SK-N-SH treated with all-trans-retinoic acid at 6 μM for 48 hours (cell line): Measurements from ENCODE around the gene FIBP.

Source experiments
- ATAC-seq: fragments of 200-7000 bp; cut with Tn5 transposase; 3 replicates; pipeline ENCODE4 v1.9.1; 2020; ENCODE audit warnings: mild to moderate bottlenecking, moderate library complexity
- ARNTL ChIP-seq: fragments of 450-650 bp; formaldehyde crosslinking; IDR thresholded peaks from 2 replicates; pipeline ENCODE4 v1.5.0; 2020; ENCODE audit warnings: low read depth, mild to moderate bottlenecking, moderate library complexity, borderline replicate concordance
- BACH2 ChIP-seq: fragments of 250-450 bp; sonication (Bioruptor Pico); IDR thresholded peaks from 2 replicates; pipeline ENCODE4 v1.9.0; 2021; ENCODE audit warnings: mild to moderate bottlenecking, borderline replicate concordance
- CSDC2 ChIP-seq: fragments of 250-450 bp; sonication (Bioruptor Pico); IDR thresholded peaks from 2 replicates; pipeline ENCODE4 v1.5.0; 2020; ENCODE audit warnings: mild to moderate bottlenecking, moderate library complexity
- ESRRG ChIP-seq: fragments of 250-450 bp; sonication (Bioruptor Pico); IDR thresholded peaks from 2 replicates; pipeline ENCODE4 v1.6.1; 2021; ENCODE audit warnings: mild to moderate bottlenecking
- GLIS3 ChIP-seq: fragments of 250-450 bp; sonication (Bioruptor Pico); IDR thresholded peaks from 2 replicates; pipeline ENCODE4 v1.5.0; 2020; ENCODE audit warnings: mild to moderate bottlenecking, moderate library complexity
- ISL1 ChIP-seq: fragments of 250-450 bp; sonication (Bioruptor Pico); IDR thresholded peaks from 2 replicates; pipeline ENCODE4 v2.1.2; 2022; ENCODE audit warnings: mild to moderate bottlenecking, moderate library complexity
- OSR1 ChIP-seq: fragments of 250-450 bp; sonication (Bioruptor Pico); IDR thresholded peaks from 2 replicates; pipeline ENCODE4 v1.8.0; 2022; ENCODE audit warnings: moderate library complexity, mild to moderate bottlenecking, inconsistent platforms
- PPARA ChIP-seq: fragments of 250-450 bp; sonication (Bioruptor Pico); IDR thresholded peaks from 2 replicates; pipeline ENCODE4 v1.5.0; 2020; ENCODE audit warnings: mild to moderate bottlenecking, borderline replicate concordance
- SNAI2 ChIP-seq: fragments of 250-450 bp; sonication (Bioruptor Pico); IDR thresholded peaks from 2 replicates; pipeline ENCODE4 v1.5.0; 2020; ENCODE audit warnings: mild to moderate bottlenecking, moderate library complexity
- TCF4 ChIP-seq: fragments of 250-450 bp; sonication (Bioruptor Pico); IDR thresholded peaks from 2 replicates; pipeline ENCODE4 v1.8.0; 2021; ENCODE audit warnings: mild to moderate bottlenecking, moderate library complexity, borderline replicate concordance
- TOX ChIP-seq: fragments of 250-450 bp; sonication (Bioruptor Pico); IDR thresholded peaks from 2 replicates; pipeline ENCODE4 v1.8.0; 2021; ENCODE audit warnings: mild to moderate bottlenecking, moderate library complexity, borderline replicate concordance
- ZC3H10 ChIP-seq: fragments of 250-450 bp; sonication (Bioruptor Pico); IDR thresholded peaks from 2 replicates; pipeline ENCODE4 v1.5.1; 2021; ENCODE audit warnings: mild to moderate bottlenecking, moderate library complexity
- ZFP3 ChIP-seq: fragments of 250-450 bp; sonication (Bioruptor Pico); IDR thresholded peaks from 2 replicates; pipeline ENCODE4 v1.5.0; 2020; ENCODE audit warnings: mild to moderate bottlenecking, moderate library complexity
- ZFP30 ChIP-seq: fragments of 450-650 bp; formaldehyde crosslinking; IDR thresholded peaks from 2 replicates; pipeline ENCODE4 v1.5.0; 2022; ENCODE audit warnings: mild to moderate bottlenecking, moderate library complexity
- ZNF70 ChIP-seq: fragments of 450-650 bp; formaldehyde crosslinking; IDR thresholded peaks from 2 replicates; pipeline ENCODE4 v1.5.0; 2020; ENCODE audit warnings: mild to moderate bottlenecking, moderate library complexity
- ZNF8 ChIP-seq: fragments of 450-650 bp; formaldehyde crosslinking; IDR thresholded peaks from 2 replicates; pipeline ENCODE4 v1.5.0; 2020; ENCODE audit warnings: mild to moderate bottlenecking, moderate library complexity
- TF ChIP-seq, protein P1 (sequence below): fragments of 250-450 bp; sonication (Bioruptor Pico); IDR thresholded peaks from 2 replicates; pipeline ENCODE4 v1.5.1; 2020; ENCODE audit warnings: low read depth, mild to moderate bottlenecking, moderate library complexity
- TF ChIP-seq, protein P2 (sequence below): fragments of 250-450 bp; sonication (Bioruptor Pico); IDR thresholded peaks from 2 replicates; pipeline ENCODE4 v1.8.0; 2021; ENCODE audit warnings: low read depth, mild to moderate bottlenecking, moderate library complexity, borderline replicate concordance
- TF ChIP-seq, protein P3 (sequence below): fragments of 250-450 bp; sonication (Bioruptor Pico); IDR thresholded peaks from 2 replicates; pipeline ENCODE4 v1.5.0; 2020; ENCODE audit warnings: mild to moderate bottlenecking, moderate library complexity
- TF ChIP-seq, protein P4 (sequence below): fragments of 250-450 bp; sonication (Bioruptor Pico); IDR thresholded peaks from 2 replicates; pipeline ENCODE4 v1.5.1; 2021; ENCODE audit warnings: mild to moderate bottlenecking, moderate library complexity

The FIBP gene

DNA sequence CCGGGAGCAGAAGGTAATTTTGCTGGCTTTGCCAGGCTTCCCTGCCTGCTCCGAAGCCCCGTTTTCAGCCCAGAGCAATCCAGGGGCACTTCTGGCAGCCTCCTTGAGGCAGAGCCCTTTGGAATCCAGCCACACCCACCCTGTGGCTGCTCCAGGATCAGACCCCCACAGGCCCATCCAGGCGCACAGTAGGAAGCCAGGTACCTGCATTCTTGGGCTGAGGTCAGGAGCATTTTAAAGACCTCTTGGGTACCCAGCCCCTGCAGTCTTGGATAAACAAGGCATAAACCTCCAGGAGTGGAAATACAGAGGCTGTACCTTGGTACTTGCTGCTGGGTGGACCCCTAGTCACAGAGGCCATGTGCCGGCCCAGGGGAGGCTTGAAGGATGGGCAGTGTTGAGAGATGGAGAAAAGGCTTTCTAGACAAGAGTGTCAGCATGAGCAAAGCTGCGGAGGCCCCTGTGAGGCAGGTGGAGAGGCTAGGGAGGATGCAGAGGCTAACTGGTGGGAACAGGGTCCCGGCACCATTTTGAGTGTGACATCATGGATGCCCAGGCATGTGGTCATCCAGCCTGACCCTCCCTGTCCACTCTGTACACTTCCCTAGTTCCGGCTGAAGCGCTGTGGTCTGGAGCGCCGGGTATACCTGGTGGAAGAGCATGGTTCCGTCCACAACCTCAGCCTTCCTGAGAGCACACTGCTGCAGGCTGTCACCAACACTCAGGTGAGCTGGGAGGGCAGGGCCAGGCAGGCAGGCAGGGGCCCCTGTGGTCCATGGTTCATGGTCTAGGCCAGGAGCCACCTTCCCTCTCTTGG is 24.2 kb downstream of the FIBP start:
- no peak for TF ChIP-seq ISL1 (CRISPR knock-in tag)
- TF ChIP-seq SNAI2: no peak
- TF ChIP-seq, protein P1, sequence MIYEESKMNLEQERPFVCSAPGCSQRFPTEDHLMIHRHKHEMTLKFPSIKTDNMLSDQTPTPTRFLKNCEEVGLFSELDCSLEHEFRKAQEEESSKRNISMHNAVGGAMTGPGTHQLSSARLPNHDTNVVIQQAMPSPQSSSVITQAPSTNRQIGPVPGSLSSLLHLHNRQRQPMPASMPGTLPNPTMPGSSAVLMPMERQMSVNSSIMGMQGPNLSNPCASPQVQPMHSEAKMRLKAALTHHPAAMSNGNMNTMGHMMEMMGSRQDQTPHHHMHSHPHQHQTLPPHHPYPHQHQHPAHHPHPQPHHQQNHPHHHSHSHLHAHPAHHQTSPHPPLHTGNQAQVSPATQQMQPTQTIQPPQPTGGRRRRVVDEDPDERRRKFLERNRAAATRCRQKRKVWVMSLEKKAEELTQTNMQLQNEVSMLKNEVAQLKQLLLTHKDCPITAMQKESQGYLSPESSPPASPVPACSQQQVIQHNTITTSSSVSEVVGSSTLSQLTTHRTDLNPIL (CRISPR knock-in tag): no peak
- TF ChIP-seq, protein P2, sequence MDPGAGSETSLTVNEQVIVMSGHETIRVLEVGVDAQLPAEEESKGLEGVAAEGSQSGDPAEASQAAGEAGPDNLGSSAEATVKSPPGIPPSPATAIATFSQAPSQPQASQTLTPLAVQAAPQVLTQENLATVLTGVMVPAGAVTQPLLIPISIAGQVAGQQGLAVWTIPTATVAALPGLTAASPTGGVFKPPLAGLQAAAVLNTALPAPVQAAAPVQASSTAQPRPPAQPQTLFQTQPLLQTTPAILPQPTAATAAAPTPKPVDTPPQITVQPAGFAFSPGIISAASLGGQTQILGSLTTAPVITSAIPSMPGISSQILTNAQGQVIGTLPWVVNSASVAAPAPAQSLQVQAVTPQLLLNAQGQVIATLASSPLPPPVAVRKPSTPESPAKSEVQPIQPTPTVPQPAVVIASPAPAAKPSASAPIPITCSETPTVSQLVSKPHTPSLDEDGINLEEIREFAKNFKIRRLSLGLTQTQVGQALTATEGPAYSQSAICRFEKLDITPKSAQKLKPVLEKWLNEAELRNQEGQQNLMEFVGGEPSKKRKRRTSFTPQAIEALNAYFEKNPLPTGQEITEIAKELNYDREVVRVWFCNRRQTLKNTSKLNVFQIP (CRISPR knock-in tag): no peak
- no peak for TF ChIP-seq PPARA (CRISPR knock-in tag)
- no peak for TF ChIP-seq ARNTL (CRISPR knock-in tag)
- no peak for TF ChIP-seq ZNF70 (CRISPR knock-in tag)
- no peak for TF ChIP-seq GLIS3 (CRISPR knock-in tag)
- no peak for TF ChIP-seq ZC3H10 (CRISPR knock-in tag)
- TF ChIP-seq ZNF8 (CRISPR knock-in tag): no peak
- no peak for TF ChIP-seq TOX
- TF ChIP-seq BACH2 (CRISPR knock-in tag): no peak
- TF ChIP-seq OSR1 (CRISPR knock-in tag): no peak
- TF ChIP-seq ZFP3 (CRISPR knock-in tag): no peak
- TF ChIP-seq, all 23 proteins: peak for 0

DNA sequence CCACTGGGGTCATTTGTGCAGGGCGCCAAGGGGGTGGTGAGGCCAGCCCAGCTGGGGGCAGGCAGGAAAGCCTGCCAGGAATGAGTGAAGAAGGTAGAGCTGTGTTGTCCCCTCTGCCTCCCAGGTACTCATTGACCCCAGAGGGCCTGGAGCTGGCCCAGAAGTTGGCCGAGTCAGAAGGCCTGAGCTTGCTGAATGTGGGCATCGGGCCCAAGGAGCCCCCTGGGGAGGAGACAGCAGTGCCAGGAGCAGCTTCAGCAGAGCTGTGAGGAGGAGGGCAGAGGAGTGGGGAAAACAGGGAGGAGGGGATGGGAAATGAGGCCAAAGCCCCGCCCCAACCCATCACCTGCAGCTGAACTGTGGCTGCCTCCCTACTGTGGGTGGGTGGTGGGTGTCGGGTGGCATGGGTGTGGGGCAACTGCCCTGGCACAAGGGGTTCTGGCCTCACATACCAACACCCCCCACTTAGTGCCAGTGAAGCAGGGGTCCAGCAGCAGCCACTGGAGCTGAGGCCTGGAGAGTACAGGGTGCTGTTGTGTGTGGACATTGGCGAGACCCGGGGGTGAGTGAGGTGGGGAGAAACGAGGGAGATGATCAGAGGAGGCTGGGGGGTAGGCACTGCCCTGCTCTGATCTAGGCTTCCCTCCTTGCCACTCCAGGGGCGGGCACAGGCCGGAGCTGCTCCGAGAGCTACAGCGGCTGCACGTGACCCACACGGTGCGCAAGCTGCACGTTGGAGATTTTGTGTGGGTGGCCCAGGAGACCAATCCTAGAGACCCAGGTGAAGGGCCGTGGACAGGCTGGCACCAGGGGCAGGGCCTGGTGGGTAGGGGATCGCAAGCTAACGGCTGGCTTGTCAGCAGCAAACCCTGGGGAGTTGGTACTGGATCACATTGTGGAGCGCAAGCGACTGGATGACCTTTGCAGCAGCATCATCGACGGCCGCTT is 25.1 kb downstream of the FIBP start:
- no peak for ATAC-seq
- TF ChIP-seq, protein P3, sequence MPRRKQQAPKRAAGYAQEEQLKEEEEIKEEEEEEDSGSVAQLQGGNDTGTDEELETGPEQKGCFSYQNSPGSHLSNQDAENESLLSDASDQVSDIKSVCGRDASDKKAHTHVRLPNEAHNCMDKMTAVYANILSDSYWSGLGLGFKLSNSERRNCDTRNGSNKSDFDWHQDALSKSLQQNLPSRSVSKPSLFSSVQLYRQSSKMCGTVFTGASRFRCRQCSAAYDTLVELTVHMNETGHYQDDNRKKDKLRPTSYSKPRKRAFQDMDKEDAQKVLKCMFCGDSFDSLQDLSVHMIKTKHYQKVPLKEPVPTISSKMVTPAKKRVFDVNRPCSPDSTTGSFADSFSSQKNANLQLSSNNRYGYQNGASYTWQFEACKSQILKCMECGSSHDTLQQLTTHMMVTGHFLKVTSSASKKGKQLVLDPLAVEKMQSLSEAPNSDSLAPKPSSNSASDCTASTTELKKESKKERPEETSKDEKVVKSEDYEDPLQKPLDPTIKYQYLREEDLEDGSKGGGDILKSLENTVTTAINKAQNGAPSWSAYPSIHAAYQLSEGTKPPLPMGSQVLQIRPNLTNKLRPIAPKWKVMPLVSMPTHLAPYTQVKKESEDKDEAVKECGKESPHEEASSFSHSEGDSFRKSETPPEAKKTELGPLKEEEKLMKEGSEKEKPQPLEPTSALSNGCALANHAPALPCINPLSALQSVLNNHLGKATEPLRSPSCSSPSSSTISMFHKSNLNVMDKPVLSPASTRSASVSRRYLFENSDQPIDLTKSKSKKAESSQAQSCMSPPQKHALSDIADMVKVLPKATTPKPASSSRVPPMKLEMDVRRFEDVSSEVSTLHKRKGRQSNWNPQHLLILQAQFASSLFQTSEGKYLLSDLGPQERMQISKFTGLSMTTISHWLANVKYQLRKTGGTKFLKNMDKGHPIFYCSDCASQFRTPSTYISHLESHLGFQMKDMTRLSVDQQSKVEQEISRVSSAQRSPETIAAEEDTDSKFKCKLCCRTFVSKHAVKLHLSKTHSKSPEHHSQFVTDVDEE (CRISPR knock-in tag): no peak
- TF ChIP-seq BACH2 (CRISPR knock-in tag) (no peak), ZNF70 (CRISPR knock-in tag) (no peak), ZC3H10 (CRISPR knock-in tag) (no peak), ZFP30 (CRISPR knock-in tag) (no peak), ESRRG (CRISPR knock-in tag) (no peak), ISL1 (CRISPR knock-in tag) (no peak), GLIS3 (CRISPR knock-in tag) (no peak), ZFP3 (CRISPR knock-in tag) (no peak), TCF4 (CRISPR knock-in tag) (no peak), CSDC2 (no peak), OSR1 (CRISPR knock-in tag) (no peak), ZNF8 (CRISPR knock-in tag) (no peak), SNAI2 (no peak)
- TF ChIP-seq, protein P2 (CRISPR knock-in tag): no peak
- TF ChIP-seq, protein P1 (CRISPR knock-in tag): no peak
- TF ChIP-seq, protein P4, sequence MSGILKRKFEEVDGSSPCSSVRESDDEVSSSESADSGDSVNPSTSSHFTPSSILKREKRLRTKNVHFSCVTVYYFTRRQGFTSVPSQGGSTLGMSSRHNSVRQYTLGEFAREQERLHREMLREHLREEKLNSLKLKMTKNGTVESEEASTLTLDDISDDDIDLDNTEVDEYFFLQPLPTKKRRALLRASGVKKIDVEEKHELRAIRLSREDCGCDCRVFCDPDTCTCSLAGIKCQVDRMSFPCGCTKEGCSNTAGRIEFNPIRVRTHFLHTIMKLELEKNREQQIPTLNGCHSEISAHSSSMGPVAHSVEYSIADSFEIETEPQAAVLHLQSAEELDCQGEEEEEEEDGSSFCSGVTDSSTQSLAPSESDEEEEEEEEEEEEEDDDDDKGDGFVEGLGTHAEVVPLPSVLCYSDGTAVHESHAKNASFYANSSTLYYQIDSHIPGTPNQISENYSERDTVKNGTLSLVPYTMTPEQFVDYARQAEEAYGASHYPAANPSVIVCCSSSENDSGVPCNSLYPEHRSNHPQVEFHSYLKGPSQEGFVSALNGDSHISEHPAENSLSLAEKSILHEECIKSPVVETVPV (CRISPR knock-in tag): no peak

More for the DNA sequence above, 24.2 kb downstream of the FIBP start:
- ATAC-seq: no peak
